NCI-H226 (cell line): ENCODE results near the gene TOE1.
"Not testable (repeated sequence)": the region's sequence is repeated elsewhere in the genome, so short reads cannot be mapped to it uniquely, and the experiment has no call there.

Source experiments
- DNase-seq: peaks from one replicate; pipeline ENCODE4 v3.0.0-alpha.2; 2015

Gene TOE1

GRCh38 chr1:45339789-45340558 is at the start of gene TOE1, which contains the start of gene MUTYH:
Gene TOE1 (plus strand): TSS chr1:45340170. CDS start chr1:45340253, 83 bp downstream.
Gene MUTYH (minus strand): TSS chr1:45340440. CDS start chr1:45334505, 5,935 bp downstream.
- peak; percentile 92 for DNase-seq

- DNase-seq: not testable (repeated sequence)
Observed at GRCh38 chr1:45291002-45291401, 49.0 kb upstream of the TOE1 start.

- DNase-seq: no peak
Observed at GRCh38 chr1:45291716-45292115, 48.3 kb upstream of the TOE1 start.

GRCh38 chr1:45297666-45298356 is 42.2 kb upstream of the TOE1 start:
- DNase-seq: no peak

- no peak for DNase-seq
Observed at GRCh38 chr1:45299296-45299695, 40.7 kb upstream of the TOE1 start.

- DNase-seq: peak; percentile 31
Observed at GRCh38 chr1:45299981-45300668, 39.8 kb upstream of the TOE1 start.

GRCh38 chr1:45300669-45300997 is 39.3 kb upstream of the TOE1 start:
- DNase-seq: no peak

- DNase-seq: no peak
Observed at GRCh38 chr1:45302505-45303150, 37.3 kb upstream of the TOE1 start.

GRCh38 chr1:45303520-45304310 is 36.3 kb upstream of the TOE1 start:
- DNase-seq: peak; percentile 95

- no peak for DNase-seq
Observed at GRCh38 chr1:45304311-45305081, 35.5 kb upstream of the TOE1 start.

- DNase-seq: no peak
Observed at GRCh38 chr1:45305231-45305630, 34.7 kb upstream of the TOE1 start.

GRCh38 chr1:45306319-45306718 is 33.7 kb upstream of the TOE1 start:
- no peak for DNase-seq

- DNase-seq: no peak
Observed at GRCh38 chr1:45306905-45307304, 33.1 kb upstream of the TOE1 start.

- no peak for DNase-seq
Observed at GRCh38 chr1:45314266-45314665, 25.7 kb upstream of the TOE1 start.

- DNase-seq: no peak
Observed at GRCh38 chr1:45317166-45317565, 22.8 kb upstream of the TOE1 start.

- DNase-seq: no peak
Observed at GRCh38 chr1:45319761-45320160, 20.2 kb upstream of the TOE1 start.

GRCh38 chr1:45321444-45321843 is 18.5 kb upstream of the TOE1 start:
- DNase-seq: no peak

- DNase-seq: no peak
Observed at GRCh38 chr1:45322486-45323040, 17.4 kb upstream of the TOE1 start.

- no peak for DNase-seq
Observed at GRCh38 chr1:45325851-45326506, 14.0 kb upstream of the TOE1 start.
